ENCODE data around the gene TMEM253. TPM values are rescaled to one million over a fixed set of nuclear protein-coding genes. Genes with fewer than 3 reads are reported as not detected.

The TMEM253 gene
- total RNA-seq, 1 donor from 2014 or later: not detected

DNA sequence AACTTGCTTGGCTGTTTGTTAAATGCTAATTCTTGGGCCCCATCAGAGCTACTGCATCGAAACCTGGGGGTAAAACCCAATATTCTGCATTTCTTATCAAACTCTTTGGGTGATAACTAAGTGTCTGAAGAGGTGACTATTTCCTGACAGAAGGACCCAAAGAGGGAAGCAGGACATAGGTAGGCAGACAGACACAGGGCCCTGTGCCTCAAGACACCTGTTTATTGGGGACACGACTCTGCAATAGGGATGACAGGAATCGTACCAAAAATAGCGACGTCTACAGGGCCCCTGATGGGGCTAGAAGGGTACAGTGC is 11.0 kb upstream of the TMEM253 start:
- DNase-seq (ENCODE audit: low read depth in 2 of 2): no peak

GRCh38 chr14:21090194-21090939 is 10.5 kb upstream of the TMEM253 start:
- DNase-seq (ENCODE audit: low read depth in 2 of 2): peak; percentile 29 to 32

DNA sequence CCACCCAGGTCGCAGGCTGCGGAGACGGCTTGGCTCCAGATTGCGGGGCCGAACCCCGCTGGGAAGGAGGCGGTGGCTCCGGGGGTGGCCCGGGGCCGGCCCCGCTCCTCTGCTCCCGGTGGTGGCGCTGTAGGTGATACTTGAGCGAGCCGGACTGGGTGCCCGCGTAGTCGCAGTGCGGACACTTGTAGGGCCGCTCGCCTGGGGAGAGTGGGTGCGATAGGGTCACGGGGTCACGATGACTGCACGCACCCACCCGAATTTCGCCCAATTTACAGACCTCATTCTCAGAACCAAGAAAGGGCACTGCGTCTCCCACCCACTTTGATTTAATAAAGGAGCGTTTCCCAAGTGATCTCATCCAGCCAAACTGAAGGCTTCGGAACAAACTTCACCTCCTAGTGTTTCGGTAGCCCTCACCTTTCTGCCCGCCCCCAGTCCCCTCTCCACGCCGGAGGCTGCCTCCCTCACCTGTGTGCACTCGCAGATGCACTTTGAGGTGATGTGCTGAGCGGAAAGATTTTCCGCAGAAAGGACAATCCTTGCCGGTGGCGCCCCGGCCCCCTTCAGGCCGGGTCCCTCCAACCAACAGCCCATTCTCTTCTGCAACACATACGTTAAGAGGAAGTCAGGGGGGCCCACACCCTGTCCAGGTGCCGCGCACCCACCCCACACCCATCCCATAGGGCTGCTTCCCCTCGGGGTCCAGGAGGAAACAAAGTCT is 9.8 kb upstream of the TMEM253 start:
- DNase-seq (ENCODE audit: low read depth in 2 of 2): no peak

GRCh38 chr14:21091821-21092272 is 9.0 kb upstream of the TMEM253 start:
- no peak for DNase-seq (ENCODE audit: low read depth in 2 of 2)

DNA sequence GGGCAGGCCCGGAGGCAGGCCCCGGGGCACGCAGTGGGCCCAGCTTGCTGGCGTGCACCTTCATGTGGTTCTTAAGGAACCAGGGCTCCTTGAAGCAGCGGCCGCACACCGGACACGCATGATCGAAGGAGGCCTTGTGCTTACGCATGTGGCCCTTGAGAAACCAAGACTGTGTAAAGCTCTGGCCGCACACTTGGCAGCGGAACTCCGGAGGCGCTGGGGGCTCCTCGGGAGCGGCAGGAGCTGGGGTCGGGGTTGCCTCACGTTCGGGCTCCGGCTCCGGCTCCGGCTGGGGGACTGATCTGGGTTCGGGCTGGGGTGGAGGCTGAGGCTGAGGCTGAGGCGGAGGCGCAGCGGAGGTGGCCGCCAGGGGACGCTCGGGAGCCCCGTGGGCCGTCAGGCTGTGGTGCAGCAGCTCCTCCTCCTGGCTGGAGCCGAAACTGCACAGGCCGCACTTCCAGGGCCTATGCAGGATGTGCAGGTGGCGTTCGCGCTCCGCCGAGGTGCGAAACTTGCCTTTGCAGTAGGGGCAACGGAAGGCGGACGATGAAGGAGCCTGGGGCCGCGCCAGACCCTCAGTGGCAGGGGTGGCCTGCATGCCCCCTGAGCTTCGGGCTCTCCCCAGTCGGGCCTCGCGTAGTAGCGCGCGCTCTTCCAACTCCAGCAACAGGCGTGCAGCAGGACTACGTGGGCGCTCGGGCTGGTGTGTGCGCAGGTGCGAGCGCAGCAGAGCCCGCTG is 8.4 kb upstream of the TMEM253 start:
- DNase-seq (ENCODE audit: low read depth in 2 of 2): peak; percentile 75 to 88

DNA sequence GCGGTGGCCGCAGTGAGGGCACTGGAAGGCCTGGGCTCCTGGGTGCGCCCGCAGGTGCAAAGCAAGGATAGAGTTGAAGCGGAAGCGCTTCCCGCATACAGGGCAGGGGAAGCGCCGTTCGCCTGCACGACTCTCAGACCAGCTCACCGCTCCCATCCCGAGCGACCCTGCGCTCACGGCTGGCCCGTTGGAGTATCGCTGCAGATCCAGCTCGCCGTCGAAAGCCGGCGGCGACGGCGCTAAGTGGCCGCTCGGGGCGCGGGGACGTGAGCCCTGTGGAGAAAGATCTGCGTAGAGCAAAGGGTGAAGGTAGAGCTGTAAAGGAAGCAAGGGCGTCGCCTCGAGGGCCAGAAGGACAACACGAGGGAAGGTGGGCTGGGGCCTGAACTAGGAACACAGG is 7.8 kb upstream of the TMEM253 start:
- no peak for DNase-seq (ENCODE audit: low read depth in 2 of 2)

DNA sequence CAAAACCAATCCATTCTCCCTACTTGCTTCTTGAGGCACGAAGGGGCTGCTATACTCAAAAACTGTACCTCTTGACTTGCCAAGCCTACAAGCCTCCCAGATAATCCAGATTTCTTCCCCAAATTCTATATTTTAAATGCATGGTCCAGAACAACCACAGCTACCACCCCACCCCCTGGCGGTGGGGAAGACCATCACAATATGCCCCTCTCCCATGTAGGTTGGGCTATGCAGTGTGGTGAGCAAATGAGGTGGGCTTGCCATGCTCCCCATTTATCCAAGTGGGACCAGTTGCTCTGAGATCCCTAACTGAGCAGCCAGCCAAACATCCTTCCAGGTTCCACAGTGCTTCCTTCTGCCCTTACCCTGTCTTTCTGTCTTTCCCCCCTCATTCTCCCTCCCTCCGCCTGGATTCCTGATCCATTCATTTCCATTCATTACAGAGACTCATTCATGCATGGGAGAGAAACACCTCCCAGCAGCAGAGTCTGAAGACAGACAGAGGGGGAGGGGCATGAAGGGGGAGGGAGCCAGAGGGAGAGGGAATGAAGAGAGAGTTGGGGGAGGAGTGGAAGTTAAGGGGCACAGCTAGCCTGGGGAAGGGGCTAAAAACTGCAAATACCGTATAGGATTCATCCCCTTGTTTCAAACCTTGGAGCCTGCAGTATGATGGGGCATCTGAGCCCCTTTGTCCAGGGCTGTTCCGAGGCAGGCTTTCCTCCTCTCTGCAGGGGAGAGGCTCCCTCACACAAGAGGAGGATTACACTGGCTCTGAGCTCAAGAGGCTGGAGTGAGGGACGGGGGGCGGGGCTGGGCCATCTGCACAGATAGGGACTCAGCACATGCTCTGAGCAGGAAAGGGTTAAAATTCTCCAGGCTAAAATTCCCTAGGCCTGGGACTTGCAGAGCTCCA is 6.8 kb upstream of the TMEM253 start:
- no peak for DNase-seq (ENCODE audit: low read depth in 2 of 2)

DNA sequence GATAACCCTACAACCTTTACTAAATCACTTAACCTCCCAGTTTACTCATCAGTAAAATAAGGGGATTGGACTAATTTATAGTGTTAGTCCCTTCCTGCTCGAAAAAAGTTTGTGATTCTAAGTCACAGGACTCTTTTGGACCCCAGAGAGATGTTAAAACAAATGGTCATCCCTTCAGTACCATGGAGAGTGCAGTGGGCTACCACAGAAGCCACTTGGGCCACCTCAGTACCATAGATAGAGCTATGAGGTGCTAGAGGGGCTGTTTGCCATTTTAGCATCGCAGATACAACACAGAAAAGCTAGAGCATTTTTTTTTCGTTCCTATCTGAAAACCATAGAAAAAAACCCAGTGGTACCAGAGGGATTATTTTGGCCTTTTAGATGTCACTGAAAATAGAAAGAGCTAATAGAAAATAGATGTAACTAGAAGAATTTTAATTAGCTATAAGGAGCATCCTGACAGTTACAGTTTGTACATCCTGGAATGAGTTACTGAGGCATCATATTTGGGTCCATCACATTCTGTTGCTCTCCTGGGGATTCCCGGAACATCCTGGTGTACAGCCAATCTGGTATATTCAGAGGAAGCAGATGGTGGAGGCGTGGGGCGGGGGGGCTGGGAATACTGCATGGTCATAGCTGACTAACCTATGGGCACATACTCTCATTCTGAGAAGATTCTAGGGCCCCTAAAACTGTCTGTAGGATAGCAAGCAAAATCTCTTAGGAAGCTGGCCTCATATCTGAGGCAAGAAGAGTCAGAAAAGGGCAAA is 5.2 kb upstream of the TMEM253 start:
- peak; percentile 41 to 78 for DNase-seq (ENCODE audit: low read depth in 2 of 2)

- no peak for DNase-seq (ENCODE audit: low read depth in 2 of 2)
Measured at GRCh38 chr14:21096438-21096837, 4.4 kb upstream of the TMEM253 start.

- DNase-seq (ENCODE audit: low read depth in 2 of 2): no peak
Measured at GRCh38 chr14:21096978-21097635, 3.8 kb upstream of the TMEM253 start.

DNA sequence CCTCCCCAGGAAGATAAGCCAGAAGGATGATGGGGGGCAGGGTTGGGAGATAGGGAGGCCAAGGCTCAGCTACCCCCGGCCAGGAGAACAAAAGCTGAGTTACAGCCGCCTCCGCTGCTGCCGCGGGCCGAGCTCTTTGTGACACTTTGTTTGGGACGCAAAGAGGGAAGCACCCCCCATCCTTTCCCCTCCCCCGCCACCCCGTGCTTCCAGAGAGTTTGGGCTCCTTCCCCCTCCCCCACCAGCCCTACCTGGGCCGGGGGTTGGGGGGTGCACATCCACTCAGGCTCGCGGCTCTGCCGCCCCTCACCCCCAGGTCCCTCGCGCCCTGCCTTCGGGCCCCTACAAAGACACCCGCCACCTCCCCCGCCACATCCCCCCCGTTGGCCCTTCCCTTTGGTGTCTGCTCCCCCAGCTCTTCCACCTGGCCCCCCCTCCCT is 3.2 kb upstream of the TMEM253 start:
- no peak for DNase-seq (ENCODE audit: low read depth in 2 of 2)

- peak; percentile 39 for DNase-seq (ENCODE audit: low read depth in 2 of 2)
Measured at GRCh38 chr14:21098076-21098891, 2.6 kb upstream of the TMEM253 start, which contains the start of gene ZNF219. Gene ZNF219 (minus strand): TSS chr14:21098655. CDS start chr14:21093591, 5,064 bp downstream.

GRCh38 chr14:21098892-21099595 is 1.8 kb upstream of the TMEM253 start:
- DNase-seq (ENCODE audit: low read depth in 2 of 2): no peak

- DNase-seq (ENCODE audit: low read depth in 2 of 2): no peak
Measured at GRCh38 chr14:21099596-21099985, 1.3 kb upstream of the TMEM253 start.

DNA sequence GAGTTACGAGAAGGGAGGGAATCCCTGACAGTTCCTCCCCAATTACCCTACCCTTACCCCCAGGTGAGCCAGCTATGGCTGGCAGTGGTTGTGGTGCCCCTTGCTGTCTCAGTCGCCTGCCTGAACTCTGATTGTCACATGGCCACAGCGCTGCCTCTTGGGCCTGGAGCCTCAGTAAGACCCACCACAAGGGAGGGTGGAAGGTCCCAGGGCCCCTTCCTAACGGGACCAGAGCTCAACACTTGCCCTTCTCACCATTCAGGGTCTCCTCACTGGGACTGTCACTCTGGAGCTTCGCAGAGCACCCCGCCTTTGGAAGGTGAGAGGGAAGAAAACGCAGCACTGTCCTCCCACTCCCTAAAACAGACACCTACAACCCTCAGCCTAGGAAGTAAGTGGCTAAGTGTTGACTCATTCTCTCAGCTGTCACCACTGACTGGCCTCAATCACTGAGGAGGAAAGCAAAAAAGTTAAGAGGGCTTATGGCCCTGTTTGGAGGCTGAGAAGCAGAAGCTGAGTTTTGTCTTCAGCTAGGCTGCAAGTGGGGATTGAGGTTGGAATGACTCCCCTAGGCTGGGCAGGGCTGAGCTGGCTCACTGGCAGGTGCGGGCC is 1.0 kb downstream of the TMEM253 start:
- no peak for DNase-seq (ENCODE audit: low read depth in 2 of 2)

DNA sequence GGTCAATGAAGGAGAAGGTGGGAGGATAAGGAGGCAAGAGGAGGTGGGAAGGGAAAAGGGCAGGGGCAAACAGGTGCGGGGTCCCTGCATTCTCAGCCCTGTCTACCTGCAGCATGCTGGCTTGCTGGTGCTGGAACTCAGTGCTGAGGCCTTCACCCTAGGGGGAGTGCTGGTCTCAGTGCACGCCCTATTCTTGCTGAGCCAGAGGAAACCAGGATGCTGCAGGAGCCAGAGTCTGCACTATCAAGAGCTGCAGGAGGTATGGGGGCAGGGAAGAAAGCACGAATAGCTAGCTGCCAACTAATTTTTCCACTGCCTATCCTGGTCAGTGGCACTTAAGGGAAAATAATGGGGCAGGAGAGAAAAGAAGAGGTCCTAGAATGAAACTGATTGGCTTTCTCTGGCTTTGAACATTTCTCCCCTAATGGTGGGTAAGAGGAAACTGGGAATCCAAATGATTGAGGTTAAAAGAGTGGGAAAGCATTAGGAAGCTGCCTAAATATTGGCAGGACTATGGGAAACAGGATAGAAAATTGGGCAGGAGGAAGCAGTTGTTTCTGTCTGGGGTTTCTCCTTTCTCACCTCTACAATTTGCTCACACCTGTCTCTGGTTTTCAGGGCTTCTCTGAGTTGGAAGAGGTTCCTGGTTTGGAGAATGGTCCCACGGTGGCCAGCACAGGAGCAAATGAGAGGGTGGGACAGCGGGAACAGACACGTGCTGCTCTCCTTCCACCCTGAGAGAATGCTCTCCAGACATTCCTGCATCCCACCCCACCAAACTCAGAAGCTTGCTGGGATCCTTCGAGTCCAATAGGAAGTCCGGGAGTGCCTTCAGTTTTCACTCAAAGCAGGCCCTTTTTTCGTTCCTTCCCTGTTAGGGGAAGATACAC is 1.9 kb downstream of the TMEM253 start:
- no peak for DNase-seq (ENCODE audit: low read depth in 2 of 2)

DNA sequence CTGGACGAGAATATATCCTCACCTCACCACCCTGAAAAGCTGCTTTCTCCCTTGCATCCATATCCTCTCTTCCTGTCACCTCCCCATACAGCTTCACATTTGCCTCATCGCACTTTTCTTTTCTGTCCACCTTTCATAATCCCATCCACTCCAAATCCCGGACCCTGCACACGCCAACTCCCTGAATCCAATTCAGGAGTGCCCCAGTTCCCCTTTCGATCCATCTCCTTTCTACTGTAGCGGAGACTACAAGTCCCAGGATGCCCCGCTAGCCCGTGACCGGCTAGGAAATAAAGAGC is 2.5 kb downstream of the TMEM253 start:
- DNase-seq (ENCODE audit: low read depth in 2 of 2): no peak
